Glomerular visceral epithelial cell (primary cell): ENCODE results near the gene DTL.
"Not testable (repeated sequence)": the region's sequence is repeated elsewhere in the genome, so short reads cannot be mapped to it uniquely, and the experiment has no call there.

Experiments used
- DNase-seq: peaks from one replicate; pipeline ENCODE4 v3.0.0-alpha.2; 2016; ENCODE audit errors: extremely low spot score

The DTL gene

GRCh38 chr1:212035123-212035834 lies at the start of gene DTL, which contains the start of gene INTS7:
Gene DTL (plus strand): TSS chr1:212035748. CDS start chr1:212035891, 143 bp downstream.
Gene INTS7 (minus strand): TSS chr1:212035557. CDS start chr1:212035437, 120 bp downstream.
- DNase-seq: peak; percentile 100

GRCh38 chr1:211986628-211987254 lies 48.8 kb upstream of the DTL start:
- DNase-seq: no peak

- no peak for DNase-seq
Observed at GRCh38 chr1:211991695-211992094, 43.9 kb upstream of the DTL start.

- not testable (repeated sequence) for DNase-seq
Observed at GRCh38 chr1:211997426-211997825, 38.1 kb upstream of the DTL start.

- no peak for DNase-seq
Observed at GRCh38 chr1:212002536-212002935, 33.0 kb upstream of the DTL start.

GRCh38 chr1:212004895-212005608 lies 30.5 kb upstream of the DTL start:
- no peak for DNase-seq

- no peak for DNase-seq
Observed at GRCh38 chr1:212007178-212007577, 28.4 kb upstream of the DTL start.

GRCh38 chr1:212007886-212008285 lies 27.7 kb upstream of the DTL start:
- no peak for DNase-seq

- DNase-seq: no peak
Observed at GRCh38 chr1:212009561-212009960, 26.0 kb upstream of the DTL start.

GRCh38 chr1:212010004-212010403 lies 25.5 kb upstream of the DTL start:
- DNase-seq: no peak

- DNase-seq: peak; percentile 68
Observed at GRCh38 chr1:212012034-212012740, 23.4 kb upstream of the DTL start.

- DNase-seq: no peak
Observed at GRCh38 chr1:212013672-212014071, 21.9 kb upstream of the DTL start.

GRCh38 chr1:212020975-212021374 lies 14.6 kb upstream of the DTL start:
- DNase-seq: no peak

GRCh38 chr1:212021563-212021962 lies 14.0 kb upstream of the DTL start:
- DNase-seq: no peak

GRCh38 chr1:212022908-212023307 lies 12.6 kb upstream of the DTL start:
- not testable (repeated sequence) for DNase-seq

GRCh38 chr1:212024469-212025149 lies 10.9 kb upstream of the DTL start:
- DNase-seq: no peak

- DNase-seq: not testable (repeated sequence)
Observed at GRCh38 chr1:212027727-212028126, 7.8 kb upstream of the DTL start.

- DNase-seq: peak; percentile 50
Observed at GRCh38 chr1:212030936-212031528, 4.5 kb upstream of the DTL start.

- DNase-seq: no peak
Observed at GRCh38 chr1:212034516-212035122, 929 bp upstream of the DTL start.

GRCh38 chr1:212035835-212036605 lies 472 bp downstream of the DTL start:
- DNase-seq: peak; percentile 23
